AG10803 (cell line): Measurements from ENCODE around the gene KIFC3.

Experiments
- DNase-seq: peaks from one replicate; pipeline ENCODE4 v3.0.0; 2010; ENCODE audit warnings: low read depth
- H3K4me3 ChIP-seq: 2 replicates; pipeline ENCODE4 v1.5.1; 2011; ENCODE audit warnings: mild to moderate bottlenecking, low read length, control low read depth
- TF ChIP-seq, protein P1 (sequence below): conservative IDR thresholded peaks from 2 replicates; pipeline ENCODE4 v1.5.1; 2011; ENCODE audit warnings: mild to moderate bottlenecking, low read length, control low read depth, inconsistent platforms

The KIFC3 gene

DNA sequence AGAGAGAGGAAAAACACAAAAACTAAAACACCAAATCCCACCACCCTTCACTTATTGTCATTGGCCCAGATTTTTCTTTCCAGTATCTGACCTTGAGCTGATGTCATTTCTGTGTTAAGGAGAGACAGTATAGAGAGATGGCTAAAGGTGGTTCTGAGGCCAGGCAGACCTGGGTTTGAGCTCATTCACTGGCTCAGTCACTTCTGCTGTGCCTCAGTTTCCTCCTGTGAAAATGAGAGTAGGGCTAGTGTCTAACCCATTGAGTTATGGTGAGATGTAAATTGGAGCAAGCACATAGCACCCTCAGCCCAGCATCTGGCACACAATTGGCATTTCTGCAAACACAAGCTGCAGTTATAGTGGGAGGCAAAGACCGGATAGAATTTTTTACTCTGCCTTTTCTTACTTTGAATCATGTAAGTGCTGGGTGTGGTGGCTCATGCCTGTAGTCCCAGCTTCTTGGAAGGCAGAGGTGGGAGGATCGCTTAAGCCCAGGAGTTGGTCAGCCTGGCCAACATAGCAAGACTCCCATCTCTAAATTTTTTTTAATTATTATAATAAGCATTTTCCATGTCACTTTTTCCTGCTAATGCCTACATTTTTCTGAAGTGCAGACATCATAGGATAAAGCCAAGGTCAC is 6.4 kb upstream of the KIFC3 start:
- H3K4me3 ChIP-seq: peak overlapping the region; percentile 20
- TF ChIP-seq, protein P1, sequence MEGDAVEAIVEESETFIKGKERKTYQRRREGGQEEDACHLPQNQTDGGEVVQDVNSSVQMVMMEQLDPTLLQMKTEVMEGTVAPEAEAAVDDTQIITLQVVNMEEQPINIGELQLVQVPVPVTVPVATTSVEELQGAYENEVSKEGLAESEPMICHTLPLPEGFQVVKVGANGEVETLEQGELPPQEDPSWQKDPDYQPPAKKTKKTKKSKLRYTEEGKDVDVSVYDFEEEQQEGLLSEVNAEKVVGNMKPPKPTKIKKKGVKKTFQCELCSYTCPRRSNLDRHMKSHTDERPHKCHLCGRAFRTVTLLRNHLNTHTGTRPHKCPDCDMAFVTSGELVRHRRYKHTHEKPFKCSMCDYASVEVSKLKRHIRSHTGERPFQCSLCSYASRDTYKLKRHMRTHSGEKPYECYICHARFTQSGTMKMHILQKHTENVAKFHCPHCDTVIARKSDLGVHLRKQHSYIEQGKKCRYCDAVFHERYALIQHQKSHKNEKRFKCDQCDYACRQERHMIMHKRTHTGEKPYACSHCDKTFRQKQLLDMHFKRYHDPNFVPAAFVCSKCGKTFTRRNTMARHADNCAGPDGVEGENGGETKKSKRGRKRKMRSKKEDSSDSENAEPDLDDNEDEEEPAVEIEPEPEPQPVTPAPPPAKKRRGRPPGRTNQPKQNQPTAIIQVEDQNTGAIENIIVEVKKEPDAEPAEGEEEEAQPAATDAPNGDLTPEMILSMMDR: no peak

DNA sequence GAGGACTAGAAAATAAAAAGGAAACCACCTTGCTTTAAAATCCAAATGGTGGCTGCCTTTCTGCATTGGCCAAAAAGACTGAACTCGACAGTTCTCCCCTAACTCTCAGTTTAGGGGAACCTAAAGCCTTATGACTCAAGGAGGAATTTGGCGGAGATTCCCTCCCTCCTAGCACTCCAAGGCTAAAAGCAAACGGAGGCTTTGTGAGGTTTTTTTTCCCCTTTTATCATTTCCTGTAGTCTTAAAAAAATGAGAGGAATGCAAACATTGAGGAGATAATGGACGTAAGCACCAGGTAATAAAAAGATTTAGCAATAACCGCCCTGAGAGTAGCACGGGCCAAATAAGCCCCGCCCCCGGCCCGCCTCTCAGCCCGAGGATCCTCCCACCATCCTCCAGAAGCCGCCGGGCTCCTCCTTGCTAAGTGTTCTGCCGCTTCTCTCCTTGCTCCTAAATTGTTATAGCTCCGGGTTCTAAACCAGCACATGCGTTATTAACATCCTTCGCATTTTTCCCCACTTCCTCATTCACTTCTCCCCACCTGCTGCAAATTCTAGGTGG is 5.8 kb upstream of the KIFC3 start:
- TF ChIP-seq, protein P1: no peak
- DNase-seq: peak; percentile 95
- peak overlapping the region; percentile 20 for H3K4me3 ChIP-seq

More for the DNA sequence above, 6.4 kb upstream of the KIFC3 start:
- DNase-seq: no peak

GRCh38 chr16:57807252-57807967 is 5.1 kb upstream of the KIFC3 start:
- DNase-seq: no peak
- TF ChIP-seq, protein P1: no peak
- no peak overlapping the region for H3K4me3 ChIP-seq

- TF ChIP-seq, protein P1: no peak
- H3K4me3 ChIP-seq: no peak overlapping the region
- DNase-seq: no peak
These were observed 2.9 kb upstream of the KIFC3 start for GRCh38 chr16:57805176-57805575.

- peak; percentile 39 for DNase-seq
- TF ChIP-seq, protein P1: no peak
These were observed 2.0 kb upstream of the KIFC3 start for GRCh38 chr16:57804111-57804837.

DNA sequence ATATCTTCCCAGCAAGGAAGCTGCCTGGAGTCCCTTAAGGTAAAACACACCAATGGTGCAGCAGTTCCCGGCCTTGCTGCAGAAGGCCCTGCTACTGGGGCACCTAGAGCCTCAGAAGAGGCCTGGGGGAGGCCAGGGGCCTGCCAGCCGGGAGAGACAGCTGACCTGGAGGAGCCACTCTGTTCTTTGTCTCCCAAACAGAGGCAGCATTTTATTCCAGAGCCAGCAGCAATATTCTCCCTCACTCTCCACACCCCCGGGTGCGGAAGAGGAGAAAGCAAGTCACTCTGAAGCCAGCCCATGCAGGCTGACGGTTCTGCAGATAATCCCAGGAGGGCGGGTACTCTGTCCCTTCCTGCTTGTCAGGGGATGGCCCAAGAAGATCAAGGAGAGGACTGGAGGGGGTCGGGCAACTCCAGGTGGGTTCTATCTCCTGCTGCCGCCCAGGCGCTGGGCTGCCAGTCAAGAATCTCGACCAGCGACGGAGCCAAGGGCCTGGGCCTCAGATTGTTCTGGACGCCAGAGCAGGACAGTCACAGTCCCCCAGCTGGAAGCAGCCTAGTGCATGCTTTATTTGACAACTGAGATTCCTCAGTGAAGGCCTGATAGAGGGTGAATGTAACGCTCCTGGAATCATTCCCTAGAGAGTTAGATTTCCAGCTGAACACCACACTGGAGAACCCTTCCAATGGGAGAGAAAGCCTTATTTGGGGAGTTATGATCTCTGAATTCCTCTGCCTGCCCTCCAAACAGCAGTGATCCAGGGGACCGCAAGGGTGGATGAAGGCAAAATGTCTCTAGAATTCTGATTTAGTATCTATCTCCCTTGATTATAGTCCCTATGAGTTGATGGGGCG is 1.1 kb upstream of the KIFC3 start:
- DNase-seq: no peak
- no peak overlapping the region for H3K4me3 ChIP-seq
- TF ChIP-seq, protein P1: no peak

More at GRCh38 chr16:57804111-57804837, 2.0 kb upstream of the KIFC3 start:
- H3K4me3 ChIP-seq: no peak overlapping the region
